Skin epidermis (tissue), 12 donors: ENCODE results near the gene PALB2.
"Not testable (repeated sequence)": the region's sequence is repeated elsewhere in the genome, so short reads cannot be mapped to it uniquely, and the experiment has no call there.

Source experiments
- H3K27ac ChIP-seq, 21 experiments: fragments of 200-600 bp; sonication (generic) in 11 of 21; one replicate each; pipeline ENCODE4 v1.5.0; 2020; ENCODE audit warnings: mild to moderate bottlenecking in 3 of 21, inconsistent platforms in 2 of 21, moderate library complexity in 2 of 21
- H3K4me3 ChIP-seq, 7 experiments: fragments of 200-600 bp; sonication (generic) in 2 of 7; one replicate each; pipeline ENCODE4 v1.5.0; 2020; ENCODE audit warnings: inconsistent platforms in 2 of 7, mild to moderate bottlenecking in 2 of 7, moderate library complexity in 1 of 7

Gene PALB2

GRCh38 chr16:23651943-23652468 lies 10.9 kb upstream of the PALB2 start:
- Histone ChIP-seq H3K4me3 (no peak overlapping the region), H3K27ac (no peak overlapping the region)

GRCh38 chr16:23650674-23651416 lies 9.7 kb upstream of the PALB2 start:
- Histone ChIP-seq H3K4me3 (no peak overlapping the region), H3K27ac (no peak overlapping the region)

- peak overlapping the region; percentile 61 to 98 (median 80) for H3K4me3 ChIP-seq
- peak overlapping the region in 15 of 21 experiments; percentile 83 to 94 (median 90) for H3K27ac ChIP-seq
Observed at GRCh38 chr16:23642246-23642774, 1.2 kb upstream of the PALB2 start.

GRCh38 chr16:23640615-23640930 lies 537 bp downstream of the PALB2 start:
- peak overlapping the region; percentile 61 to 98 (median 80) for H3K4me3 ChIP-seq
- H3K27ac ChIP-seq: peak overlapping the region; percentile 65 to 94 (median 90)

GRCh38 chr16:23635958-23636357 lies 5.2 kb downstream of the PALB2 start:
- H3K4me3 ChIP-seq: no peak overlapping the region
- H3K27ac ChIP-seq: no peak overlapping the region

GRCh38 chr16:23634461-23635036 lies 6.6 kb downstream of the PALB2 start:
- H3K27ac ChIP-seq: no peak overlapping the region
- H3K4me3 ChIP-seq: no peak overlapping the region

GRCh38 chr16:23631874-23632273 lies 9.2 kb downstream of the PALB2 start:
- H3K4me3 ChIP-seq, H3K27ac ChIP-seq: not testable (repeated sequence)

GRCh38 chr16:23629516-23629915 lies 11.6 kb downstream of the PALB2 start:
- Histone ChIP-seq H3K27ac (peak overlapping the region in 8 of 21 experiments; percentile 3 to 64 (median 26)), H3K4me3 (no peak overlapping the region)

GRCh38 chr16:23624092-23624491 lies 17.0 kb downstream of the PALB2 start:
- H3K27ac ChIP-seq: no peak overlapping the region
- H3K4me3 ChIP-seq: no peak overlapping the region

- H3K27ac ChIP-seq: no peak overlapping the region
- no peak overlapping the region for H3K4me3 ChIP-seq
Observed at GRCh38 chr16:23615805-23616204, 25.3 kb downstream of the PALB2 start.

- H3K27ac ChIP-seq: no peak overlapping the region
- H3K4me3 ChIP-seq: no peak overlapping the region
Observed at GRCh38 chr16:23611936-23612335, 29.2 kb downstream of the PALB2 start.

GRCh38 chr16:23610905-23611304 lies 30.2 kb downstream of the PALB2 start:
- H3K4me3 ChIP-seq, H3K27ac ChIP-seq: not testable (repeated sequence)

GRCh38 chr16:23609929-23610328 lies 31.2 kb downstream of the PALB2 start:
- Histone ChIP-seq H3K4me3 (no peak overlapping the region), H3K27ac (no peak overlapping the region)

GRCh38 chr16:23608194-23608593 lies 32.9 kb downstream of the PALB2 start:
- H3K27ac ChIP-seq: peak overlapping the region in 1 of 21 experiments; percentile 45
- no peak overlapping the region for H3K4me3 ChIP-seq

- Histone ChIP-seq H3K4me3 (no peak overlapping the region), H3K27ac (peak overlapping the region in 1 of 21 experiments; percentile 45)
Observed at GRCh38 chr16:23607726-23608125, 33.4 kb downstream of the PALB2 start.

- Histone ChIP-seq H3K27ac (peak overlapping the region in 3 of 21 experiments; percentile 86 to 95 (median 87)), H3K4me3 (no peak overlapping the region)
Observed at GRCh38 chr16:23597003-23597756, 43.9 kb downstream of the PALB2 start.

GRCh38 chr16:23595951-23596720 lies 45.0 kb downstream of the PALB2 start, which contains the start of gene NDUFAB1:
NDUFAB1 (minus strand) TSS chr16:23596316; CDS start chr16:23596290, 26 bp downstream.
- H3K4me3 ChIP-seq: peak within 1 kb of the TSS; percentile 86 to 100 (median 95)
- H3K27ac ChIP-seq: peak within 1 kb of the TSS; percentile 75 to 97 (median 89)

- peak overlapping the region; percentile 86 to 100 (median 95) for H3K4me3 ChIP-seq
- peak overlapping the region; percentile 75 to 97 (median 89) for H3K27ac ChIP-seq
Observed at GRCh38 chr16:23595246-23595950, 45.7 kb downstream of the PALB2 start.

- Histone ChIP-seq H3K27ac (no peak overlapping the region), H3K4me3 (no peak overlapping the region)
Observed at GRCh38 chr16:23594186-23594585, 46.9 kb downstream of the PALB2 start.
